ENCODE data around the gene MRPL36. TPM values are rescaled to one million over a fixed set of nuclear protein-coding genes. Genes with fewer than 3 reads are reported as not detected.

The MRPL36 gene
- total and polyA plus RNA-seq, 5 donors from 2014 or later = 15.8 to 127 (median 109) TPM

DNA sequence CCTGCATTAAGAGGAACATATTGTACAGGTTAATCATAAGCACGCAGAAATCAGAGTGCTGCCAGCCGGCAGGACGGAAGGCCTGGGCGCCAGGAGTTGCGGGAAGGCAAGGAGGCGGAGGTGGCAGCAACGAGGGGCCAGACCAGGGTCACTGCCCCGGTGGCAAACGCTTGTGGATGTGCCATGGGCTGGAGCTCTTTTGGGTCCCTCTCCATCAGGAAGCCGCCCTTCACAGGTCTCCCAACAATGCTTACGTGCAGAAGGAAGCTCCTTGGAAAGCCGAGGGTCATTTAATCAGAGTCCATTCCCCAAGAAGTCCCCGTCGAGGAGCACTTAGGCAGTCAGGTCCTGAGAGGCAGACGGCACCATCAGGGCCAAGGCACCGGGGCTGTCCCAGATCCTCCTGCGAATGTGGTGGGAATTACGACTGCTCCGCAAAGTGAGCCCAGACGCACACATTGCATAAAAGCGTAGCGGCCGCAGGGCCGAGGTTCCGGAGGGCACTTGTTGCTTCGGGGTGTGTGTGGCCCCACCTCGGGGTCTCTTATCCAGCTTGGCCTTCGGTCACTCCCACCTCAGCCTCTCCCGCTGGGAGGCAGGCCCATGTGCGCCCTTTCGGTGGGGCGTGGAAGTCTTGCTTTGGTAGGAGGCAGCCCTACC, 20.5 kb downstream of the MRPL36 start:
- no peaks in the 10 kb centered on the region for H3K9me3 ChIP-seq (ENCODE audit: control insufficient read depth in 2 of 2, low read length in 2 of 2)
- peaks cover 0 to 4% (median under 1%) of the 10 kb centered on the region in 4 donors for H3K4me1 Mint-ChIP-seq
- H3K36me3 Mint-ChIP-seq = no peaks in the 10 kb centered on the region
- H3K27ac Mint-ChIP-seq = no peak overlapping the region
- no peak for DNase-seq
- no peak overlapping the region for H3K27ac ChIP-seq (ENCODE audit: insufficient read depth, low read length, poor library complexity, severe bottlenecking)
- ATAC-seq (ENCODE audit: low read depth in 2 of 2) = no peak
- H3K4me3 Mint-ChIP-seq = no peak overlapping the region
- peaks cover 0 to 1% (median 0%) of the 10 kb centered on the region in 7 donors for H3K9me3 Mint-ChIP-seq
- no peak overlapping the region for H3K4me3 ChIP-seq (ENCODE audit: low read depth, low read length)
- H3K4me1 ChIP-seq (ENCODE audit: control insufficient read depth, insufficient read depth, low read length, poor library complexity, severe bottlenecking) = no peaks in the 10 kb centered on the region
- no peaks in the 10 kb centered on the region for H3K27me3 ChIP-seq (ENCODE audit: control insufficient read depth, insufficient read depth, low read length)
- peaks cover 15% of the 10 kb centered on the region for H3K27me3 Mint-ChIP-seq
- no peaks in the 10 kb centered on the region for H3K36me3 ChIP-seq (ENCODE audit: control insufficient read depth, insufficient read depth, low read length)

GRCh38 chr5:1778138-1779020, 21.3 kb downstream of the MRPL36 start:
- H3K9me3 Mint-ChIP-seq = peaks cover 0 to 1% (median 0%) of the 10 kb centered on the region in 7 donors
- H3K27ac Mint-ChIP-seq = no peak overlapping the region
- no peaks in the 10 kb centered on the region for H3K36me3 Mint-ChIP-seq
- H3K36me3 ChIP-seq (ENCODE audit: control insufficient read depth, insufficient read depth, low read length) = no peaks in the 10 kb centered on the region
- H3K4me1 Mint-ChIP-seq = peaks cover 0 to 4% (median under 1%) of the 10 kb centered on the region in 4 donors
- H3K4me1 ChIP-seq (ENCODE audit: control insufficient read depth, insufficient read depth, low read length, poor library complexity, severe bottlenecking) = no peaks in the 10 kb centered on the region
- no peak for DNase-seq
- no peak for ATAC-seq (ENCODE audit: low read depth in 2 of 2)
- H3K27me3 Mint-ChIP-seq = peaks cover 12% of the 10 kb centered on the region
- no peaks in the 10 kb centered on the region for H3K27me3 ChIP-seq (ENCODE audit: control insufficient read depth, insufficient read depth, low read length)
- H3K9me3 ChIP-seq (ENCODE audit: control insufficient read depth in 2 of 2, low read length in 2 of 2) = no peaks in the 10 kb centered on the region
- H3K4me3 Mint-ChIP-seq = no peak overlapping the region
- no peak overlapping the region for H3K4me3 ChIP-seq (ENCODE audit: low read depth, low read length)
- no peak overlapping the region for H3K27ac ChIP-seq (ENCODE audit: insufficient read depth, low read length, poor library complexity, severe bottlenecking)

GRCh38 chr5:1777281-1778137, 22.1 kb downstream of the MRPL36 start:
- peaks cover 18% of the 10 kb centered on the region for H3K27me3 Mint-ChIP-seq
- no peak overlapping the region for H3K4me3 Mint-ChIP-seq
- no peak overlapping the region for H3K27ac Mint-ChIP-seq
- ATAC-seq (ENCODE audit: low read depth in 2 of 2) = no peak
- H3K4me1 ChIP-seq (ENCODE audit: control insufficient read depth, insufficient read depth, low read length, poor library complexity, severe bottlenecking) = no peaks in the 10 kb centered on the region
- peaks cover 0 to 1% (median 0%) of the 10 kb centered on the region in 7 donors for H3K9me3 Mint-ChIP-seq
- H3K27me3 ChIP-seq (ENCODE audit: control insufficient read depth, insufficient read depth, low read length) = no peaks in the 10 kb centered on the region
- H3K36me3 ChIP-seq (ENCODE audit: control insufficient read depth, insufficient read depth, low read length) = no peaks in the 10 kb centered on the region
- no peak overlapping the region for H3K4me3 ChIP-seq (ENCODE audit: low read depth, low read length)
- H3K9me3 ChIP-seq (ENCODE audit: control insufficient read depth in 2 of 2, low read length in 2 of 2) = no peaks in the 10 kb centered on the region
- H3K27ac ChIP-seq (ENCODE audit: insufficient read depth, low read length, poor library complexity, severe bottlenecking) = no peak overlapping the region
- H3K4me1 Mint-ChIP-seq = peaks cover 0 to 6% (median under 1%) of the 10 kb centered on the region in 4 donors
- no peaks in the 10 kb centered on the region for H3K36me3 Mint-ChIP-seq
- no peak for DNase-seq

GRCh38 chr5:1776831-1777230, 22.8 kb downstream of the MRPL36 start:
- ATAC-seq (ENCODE audit: low read depth in 2 of 2) = no peak
- DNase-seq = no peak
- Histone ChIP-seq H3K27ac (ENCODE audit: insufficient read depth, low read length, poor library complexity, severe bottlenecking) (no peak overlapping the region), H3K4me1 (ENCODE audit: control insufficient read depth, insufficient read depth, low read length, poor library complexity, severe bottlenecking) (no peaks in the 10 kb centered on the region), H3K9me3 (ENCODE audit: control insufficient read depth in 2 of 2, low read length in 2 of 2) (no peaks in the 10 kb centered on the region), H3K27me3 (ENCODE audit: control insufficient read depth, insufficient read depth, low read length) (no peaks in the 10 kb centered on the region), H3K4me3 (ENCODE audit: low read depth, low read length) (no peak overlapping the region), H3K36me3 (ENCODE audit: control insufficient read depth, insufficient read depth, low read length) (no peaks in the 10 kb centered on the region)
- Mint-ChIP-seq H3K4me1 (peaks cover 0 to 7% (median 0%) of the 10 kb centered on the region in 4 donors), H3K36me3 (no peaks in the 10 kb centered on the region), H3K9me3 (peaks cover 0 to 1% (median 0%) of the 10 kb centered on the region in 7 donors), H3K27me3 (peaks cover 18% of the 10 kb centered on the region), H3K4me3 (no peak overlapping the region), H3K27ac (no peak overlapping the region)

- Histone ChIP-seq H3K4me3 (ENCODE audit: low read depth, low read length) (no peak overlapping the region), H3K27me3 (ENCODE audit: control insufficient read depth, insufficient read depth, low read length) (no peaks in the 10 kb centered on the region), H3K36me3 (ENCODE audit: control insufficient read depth, insufficient read depth, low read length) (no peaks in the 10 kb centered on the region), H3K27ac (ENCODE audit: insufficient read depth, low read length, poor library complexity, severe bottlenecking) (no peak overlapping the region), H3K9me3 (ENCODE audit: control insufficient read depth in 2 of 2, low read length in 2 of 2) (no peaks in the 10 kb centered on the region), H3K4me1 (ENCODE audit: control insufficient read depth, insufficient read depth, low read length, poor library complexity, severe bottlenecking) (no peaks in the 10 kb centered on the region)
- peaks cover 10% of the 10 kb centered on the region for H3K27me3 Mint-ChIP-seq
- no peaks in the 10 kb centered on the region for H3K36me3 Mint-ChIP-seq
- peak in 1 of 3 donors; percentile 17 for DNase-seq
- peaks cover 0 to 7% (median 0%) of the 10 kb centered on the region in 4 donors for H3K4me1 Mint-ChIP-seq
- H3K4me3 Mint-ChIP-seq = no peak overlapping the region
- no peaks in the 10 kb centered on the region for H3K9me3 Mint-ChIP-seq
- no peak overlapping the region for H3K27ac Mint-ChIP-seq
- peak in 1 of 2 donors; percentile 34 for ATAC-seq (ENCODE audit: low read depth in 2 of 2)
These were observed 27.0 kb downstream of the MRPL36 start for GRCh38 chr5:1772634-1773033.

DNA sequence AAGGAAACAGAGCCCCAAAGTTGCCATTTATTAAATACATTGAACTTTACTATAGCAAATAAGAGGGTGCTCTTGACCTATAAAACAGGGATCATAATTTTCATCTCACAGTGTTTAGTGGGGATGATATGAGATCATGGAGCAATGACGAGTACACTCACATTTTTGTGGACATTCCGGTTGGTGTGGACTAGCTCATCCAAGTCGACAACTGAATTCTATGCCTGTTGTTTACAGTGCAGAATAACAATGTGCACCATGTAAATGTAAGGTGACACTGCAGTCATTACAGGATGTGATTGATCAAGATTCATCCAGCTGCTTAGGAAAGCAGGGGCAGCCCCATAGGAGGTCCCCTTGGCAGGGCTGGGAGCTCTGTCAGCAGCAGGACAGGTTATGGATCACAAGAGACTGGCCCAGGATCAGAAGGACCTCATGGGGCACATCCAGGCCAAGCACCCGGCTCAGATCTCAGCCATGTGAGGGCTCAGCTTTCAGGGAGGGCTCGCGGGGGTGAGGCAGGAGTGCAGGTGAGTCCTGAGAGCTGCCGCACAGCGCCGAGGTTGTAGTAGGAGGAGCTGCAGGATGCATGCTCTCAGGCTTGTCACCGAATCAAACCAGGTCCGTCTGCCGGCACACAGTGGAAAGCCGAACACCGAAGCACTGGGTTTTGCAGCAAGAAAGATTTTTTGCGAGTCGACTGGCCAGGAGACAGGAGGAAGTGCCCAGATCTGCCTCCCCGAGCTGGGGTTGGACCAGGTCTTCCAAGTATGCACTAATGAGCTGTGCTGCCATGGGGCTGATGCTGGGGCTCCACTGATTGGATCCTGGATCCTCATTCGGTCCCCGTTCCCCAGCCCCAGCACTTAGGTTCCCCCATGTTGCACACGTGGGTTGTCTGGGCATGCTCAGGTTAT, 28.2 kb downstream of the MRPL36 start:
- no peaks in the 10 kb centered on the region for H3K36me3 ChIP-seq (ENCODE audit: control insufficient read depth, insufficient read depth, low read length)
- Mint-ChIP-seq H3K9me3 (no peaks in the 10 kb centered on the region), H3K4me3 (no peak overlapping the region), H3K36me3 (no peaks in the 10 kb centered on the region), H3K27me3 (peaks cover 10% of the 10 kb centered on the region), H3K4me1 (peaks cover 0 to 7% (median 0%) of the 10 kb centered on the region in 4 donors), H3K27ac (no peak overlapping the region)
- no peak overlapping the region for H3K27ac ChIP-seq (ENCODE audit: insufficient read depth, low read length, poor library complexity, severe bottlenecking)
- H3K27me3 ChIP-seq (ENCODE audit: control insufficient read depth, insufficient read depth, low read length) = no peaks in the 10 kb centered on the region
- DNase-seq (no peak), ATAC-seq (ENCODE audit: low read depth in 2 of 2) (no peak)
- no peaks in the 10 kb centered on the region for H3K9me3 ChIP-seq (ENCODE audit: control insufficient read depth in 2 of 2, low read length in 2 of 2)
- no peaks in the 10 kb centered on the region for H3K4me1 ChIP-seq (ENCODE audit: control insufficient read depth, insufficient read depth, low read length, poor library complexity, severe bottlenecking)
- H3K4me3 ChIP-seq (ENCODE audit: low read depth, low read length) = no peak overlapping the region

DNA sequence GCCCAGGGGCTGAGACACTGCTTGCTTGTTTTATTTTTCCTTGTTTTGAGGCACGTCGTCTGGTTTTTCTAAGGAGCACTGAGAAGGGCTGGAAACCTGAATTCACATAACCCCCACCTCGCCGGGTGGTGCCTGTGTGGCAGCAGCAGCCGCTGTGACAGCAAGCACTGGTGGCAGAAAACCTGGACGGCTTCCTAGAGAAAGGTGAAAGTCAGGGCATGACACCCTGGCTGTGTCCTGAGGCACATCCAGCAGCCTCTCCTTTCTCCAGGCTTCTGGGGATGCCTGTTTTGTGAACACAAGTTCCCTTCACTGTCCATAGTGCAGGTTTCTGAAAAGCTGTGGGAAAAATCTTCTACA, 29.2 kb downstream of the MRPL36 start:
- DNase-seq (no peak), ATAC-seq (ENCODE audit: low read depth in 2 of 2) (no peak)

More for the DNA sequence above, 29.2 kb downstream of the MRPL36 start:
- no peaks in the 10 kb centered on the region for H3K9me3 ChIP-seq (ENCODE audit: control insufficient read depth in 2 of 2, low read length in 2 of 2)
- no peaks in the 10 kb centered on the region for H3K27me3 ChIP-seq (ENCODE audit: control insufficient read depth, insufficient read depth, low read length)
- no peaks in the 10 kb centered on the region for H3K4me1 ChIP-seq (ENCODE audit: control insufficient read depth, insufficient read depth, low read length, poor library complexity, severe bottlenecking)
- peaks cover 0 to 7% (median 0%) of the 10 kb centered on the region in 4 donors for H3K4me1 Mint-ChIP-seq
- H3K4me3 Mint-ChIP-seq = no peak overlapping the region
- H3K36me3 ChIP-seq (ENCODE audit: control insufficient read depth, insufficient read depth, low read length) = no peaks in the 10 kb centered on the region
- H3K9me3 Mint-ChIP-seq = no peaks in the 10 kb centered on the region
- H3K4me3 ChIP-seq (ENCODE audit: low read depth, low read length) = no peak overlapping the region
- no peak overlapping the region for H3K27ac Mint-ChIP-seq
- H3K27me3 Mint-ChIP-seq = peaks cover 10% of the 10 kb centered on the region
- no peaks in the 10 kb centered on the region for H3K36me3 Mint-ChIP-seq
- no peak overlapping the region for H3K27ac ChIP-seq (ENCODE audit: insufficient read depth, low read length, poor library complexity, severe bottlenecking)
